ENCODE data around the gene ARHGAP15.

- TF ChIP-seq, protein P1, sequence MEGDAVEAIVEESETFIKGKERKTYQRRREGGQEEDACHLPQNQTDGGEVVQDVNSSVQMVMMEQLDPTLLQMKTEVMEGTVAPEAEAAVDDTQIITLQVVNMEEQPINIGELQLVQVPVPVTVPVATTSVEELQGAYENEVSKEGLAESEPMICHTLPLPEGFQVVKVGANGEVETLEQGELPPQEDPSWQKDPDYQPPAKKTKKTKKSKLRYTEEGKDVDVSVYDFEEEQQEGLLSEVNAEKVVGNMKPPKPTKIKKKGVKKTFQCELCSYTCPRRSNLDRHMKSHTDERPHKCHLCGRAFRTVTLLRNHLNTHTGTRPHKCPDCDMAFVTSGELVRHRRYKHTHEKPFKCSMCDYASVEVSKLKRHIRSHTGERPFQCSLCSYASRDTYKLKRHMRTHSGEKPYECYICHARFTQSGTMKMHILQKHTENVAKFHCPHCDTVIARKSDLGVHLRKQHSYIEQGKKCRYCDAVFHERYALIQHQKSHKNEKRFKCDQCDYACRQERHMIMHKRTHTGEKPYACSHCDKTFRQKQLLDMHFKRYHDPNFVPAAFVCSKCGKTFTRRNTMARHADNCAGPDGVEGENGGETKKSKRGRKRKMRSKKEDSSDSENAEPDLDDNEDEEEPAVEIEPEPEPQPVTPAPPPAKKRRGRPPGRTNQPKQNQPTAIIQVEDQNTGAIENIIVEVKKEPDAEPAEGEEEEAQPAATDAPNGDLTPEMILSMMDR (IDR thresholded peaks at IDR 0.05), result no peak
- TF ChIP-seq POLR2A (IDR thresholded peaks at IDR 0.05), result no peak
Observed at GRCh38 chr2:143128681-143129580, at the start of gene ARHGAP15.
